Ishikawa (cell line): ENCODE measurements around the gene ANKS6.

Source experiments
- CEBPB ChIP-seq: IDR thresholded peaks from 2 replicates; pipeline ENCODE4 v1.6.1; 2012
- CREB1 ChIP-seq: IDR thresholded peaks from 2 replicates; pipeline ENCODE4 v1.6.1; 2012; ENCODE audit warnings: low read depth
- EGR1 ChIP-seq: IDR thresholded peaks from 2 replicates; pipeline ENCODE4 v1.6.1; 2012
- EP300 ChIP-seq: IDR thresholded peaks from 2 replicates; pipeline ENCODE4 v1.6.1; 2012; ENCODE audit warnings: borderline replicate concordance
- FOXM1 ChIP-seq: IDR thresholded peaks from 2 replicates; pipeline ENCODE4 v1.6.1; 2012; ENCODE audit warnings: low read depth, borderline replicate concordance
- NFIC ChIP-seq: IDR thresholded peaks from 2 replicates; pipeline ENCODE4 v1.6.1; 2012
- RAD21 ChIP-seq: IDR thresholded peaks from 2 replicates; pipeline ENCODE4 v1.6.1; 2012; ENCODE audit warnings: low read depth
- TAF1 ChIP-seq: IDR thresholded peaks from 2 replicates; pipeline ENCODE4 v1.6.1; 2012; ENCODE audit warnings: low read depth, mild to moderate bottlenecking
- TCF12 ChIP-seq: IDR thresholded peaks from 2 replicates; pipeline ENCODE4 v1.6.1; 2012; ENCODE audit warnings: low read depth
- TEAD4 ChIP-seq: IDR thresholded peaks from 2 replicates; pipeline ENCODE4 v1.6.1; 2012
- YY1 ChIP-seq: IDR thresholded peaks from 2 replicates; pipeline ENCODE4 v1.6.1; 2012; ENCODE audit warnings: low read depth
- ZBTB7A ChIP-seq: IDR thresholded peaks from 2 replicates; pipeline ENCODE4 v1.6.1; 2012; ENCODE audit warnings: low read depth
- TF ChIP-seq, protein P1 (sequence below): IDR thresholded peaks from 2 replicates; pipeline ENCODE4 v1.6.1; 2012
- TF ChIP-seq, protein P2 (sequence below): IDR thresholded peaks from 2 replicates; pipeline ENCODE4 v1.6.1; 2012; ENCODE audit warnings: low read depth, mild to moderate bottlenecking
- TF ChIP-seq, protein P3 (sequence below): IDR thresholded peaks from 2 replicates; pipeline ENCODE4 v1.6.1; 2012

The ANKS6 gene

DNA sequence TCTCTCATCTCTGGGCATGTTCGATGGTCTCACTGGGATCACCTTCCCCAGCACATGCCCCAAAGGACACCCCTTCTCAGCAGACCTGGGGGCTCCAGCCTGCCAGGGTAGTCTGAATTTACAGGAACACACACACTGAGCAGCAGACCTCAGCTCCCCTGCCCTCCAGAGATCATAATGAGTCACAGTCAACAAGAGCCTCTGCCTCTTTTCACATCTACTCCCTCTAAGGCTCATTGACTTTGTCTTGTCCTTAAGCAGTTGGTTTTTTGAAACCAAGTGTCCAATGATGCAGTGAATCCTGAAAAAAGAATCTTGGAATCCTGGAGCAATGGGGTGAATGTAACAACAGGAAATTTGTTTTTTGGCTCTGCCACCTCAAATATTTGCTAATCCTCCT, 108.4 kb downstream of the ANKS6 start:
- TF ChIP-seq CREB1, result no peak
- no peak for TF ChIP-seq NFIC
- TF ChIP-seq RAD21, result no peak
- TF ChIP-seq TCF12, result no peak
- TF ChIP-seq, protein P1, sequence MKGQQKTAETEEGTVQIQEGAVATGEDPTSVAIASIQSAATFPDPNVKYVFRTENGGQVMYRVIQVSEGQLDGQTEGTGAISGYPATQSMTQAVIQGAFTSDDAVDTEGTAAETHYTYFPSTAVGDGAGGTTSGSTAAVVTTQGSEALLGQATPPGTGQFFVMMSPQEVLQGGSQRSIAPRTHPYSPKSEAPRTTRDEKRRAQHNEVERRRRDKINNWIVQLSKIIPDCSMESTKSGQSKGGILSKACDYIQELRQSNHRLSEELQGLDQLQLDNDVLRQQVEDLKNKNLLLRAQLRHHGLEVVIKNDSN, result no peak
- TF ChIP-seq EP300, result no peak
- no peak for TF ChIP-seq YY1
- TF ChIP-seq, protein P2, sequence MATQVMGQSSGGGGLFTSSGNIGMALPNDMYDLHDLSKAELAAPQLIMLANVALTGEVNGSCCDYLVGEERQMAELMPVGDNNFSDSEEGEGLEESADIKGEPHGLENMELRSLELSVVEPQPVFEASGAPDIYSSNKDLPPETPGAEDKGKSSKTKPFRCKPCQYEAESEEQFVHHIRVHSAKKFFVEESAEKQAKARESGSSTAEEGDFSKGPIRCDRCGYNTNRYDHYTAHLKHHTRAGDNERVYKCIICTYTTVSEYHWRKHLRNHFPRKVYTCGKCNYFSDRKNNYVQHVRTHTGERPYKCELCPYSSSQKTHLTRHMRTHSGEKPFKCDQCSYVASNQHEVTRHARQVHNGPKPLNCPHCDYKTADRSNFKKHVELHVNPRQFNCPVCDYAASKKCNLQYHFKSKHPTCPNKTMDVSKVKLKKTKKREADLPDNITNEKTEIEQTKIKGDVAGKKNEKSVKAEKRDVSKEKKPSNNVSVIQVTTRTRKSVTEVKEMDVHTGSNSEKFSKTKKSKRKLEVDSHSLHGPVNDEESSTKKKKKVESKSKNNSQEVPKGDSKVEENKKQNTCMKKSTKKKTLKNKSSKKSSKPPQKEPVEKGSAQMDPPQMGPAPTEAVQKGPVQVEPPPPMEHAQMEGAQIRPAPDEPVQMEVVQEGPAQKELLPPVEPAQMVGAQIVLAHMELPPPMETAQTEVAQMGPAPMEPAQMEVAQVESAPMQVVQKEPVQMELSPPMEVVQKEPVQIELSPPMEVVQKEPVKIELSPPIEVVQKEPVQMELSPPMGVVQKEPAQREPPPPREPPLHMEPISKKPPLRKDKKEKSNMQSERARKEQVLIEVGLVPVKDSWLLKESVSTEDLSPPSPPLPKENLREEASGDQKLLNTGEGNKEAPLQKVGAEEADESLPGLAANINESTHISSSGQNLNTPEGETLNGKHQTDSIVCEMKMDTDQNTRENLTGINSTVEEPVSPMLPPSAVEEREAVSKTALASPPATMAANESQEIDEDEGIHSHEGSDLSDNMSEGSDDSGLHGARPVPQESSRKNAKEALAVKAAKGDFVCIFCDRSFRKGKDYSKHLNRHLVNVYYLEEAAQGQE, result no peak
- no peak for TF ChIP-seq TAF1
- TF ChIP-seq, protein P3, sequence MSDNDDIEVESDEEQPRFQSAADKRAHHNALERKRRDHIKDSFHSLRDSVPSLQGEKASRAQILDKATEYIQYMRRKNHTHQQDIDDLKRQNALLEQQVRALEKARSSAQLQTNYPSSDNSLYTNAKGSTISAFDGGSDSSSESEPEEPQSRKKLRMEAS, result no peak
- TF ChIP-seq CEBPB, result no peak

DNA sequence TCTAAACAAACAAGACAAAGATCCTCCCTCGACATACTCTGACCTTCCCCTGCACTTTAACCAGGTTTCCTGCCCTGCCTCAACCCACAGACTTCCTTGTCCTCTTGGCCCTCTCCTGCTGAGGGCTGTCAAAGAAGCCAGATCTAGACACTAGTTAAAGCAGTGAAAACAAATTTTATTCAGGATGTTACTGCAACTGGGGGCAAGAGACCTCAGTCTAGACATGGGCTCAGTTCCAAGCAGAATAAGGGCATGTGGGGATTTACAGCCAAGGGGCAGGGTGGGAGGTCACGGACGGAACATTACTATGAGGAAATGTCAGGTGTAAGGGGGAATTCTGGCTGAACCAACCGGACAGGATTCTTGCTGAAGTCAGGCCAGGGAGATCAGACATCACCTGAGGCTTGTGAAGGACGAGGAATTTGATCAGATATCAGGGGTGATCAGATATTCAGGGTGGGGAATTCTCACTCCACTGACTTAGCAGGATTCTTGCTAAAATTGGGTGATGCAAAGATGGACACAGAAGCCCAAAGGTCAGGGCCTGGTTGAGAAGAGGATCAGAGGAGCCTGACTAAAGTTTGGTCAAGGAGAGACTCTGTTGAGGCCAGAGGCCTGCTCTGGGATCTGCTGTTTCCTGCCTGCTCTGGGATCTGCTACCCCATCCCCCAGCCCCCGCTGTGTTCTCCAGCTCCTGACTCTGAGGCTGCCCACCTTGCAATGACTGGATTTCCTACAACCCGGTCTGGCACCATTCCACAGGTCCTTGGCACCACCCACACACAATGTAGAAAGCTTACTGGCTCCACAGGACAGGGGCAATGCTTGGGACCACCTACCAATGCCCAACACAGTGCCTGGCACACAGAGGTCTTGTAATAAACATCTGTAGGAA, 109.1 kb downstream of the ANKS6 start:
- TF ChIP-seq EGR1, result no peak
- no peak for TF ChIP-seq TCF12
- TF ChIP-seq TAF1, result no peak
- TF ChIP-seq YY1, result no peak
- TF ChIP-seq ZBTB7A, result no peak
- TF ChIP-seq, protein P2, result no peak
- no peak for TF ChIP-seq NFIC
- no peak for TF ChIP-seq FOXM1
- TF ChIP-seq, protein P1, result no peak
- no peak for TF ChIP-seq TEAD4
- TF ChIP-seq RAD21, result no peak
- TF ChIP-seq, protein P3, result no peak
- no peak for TF ChIP-seq EP300
- TF ChIP-seq CEBPB, result no peak
- TF ChIP-seq CREB1, result no peak
